ENCODE measurements around the gene TNFRSF25. TPM values are rescaled to one million over a fixed set of nuclear protein-coding genes. Genes with fewer than 3 reads are reported as not detected.

The TNFRSF25 gene, protein sequence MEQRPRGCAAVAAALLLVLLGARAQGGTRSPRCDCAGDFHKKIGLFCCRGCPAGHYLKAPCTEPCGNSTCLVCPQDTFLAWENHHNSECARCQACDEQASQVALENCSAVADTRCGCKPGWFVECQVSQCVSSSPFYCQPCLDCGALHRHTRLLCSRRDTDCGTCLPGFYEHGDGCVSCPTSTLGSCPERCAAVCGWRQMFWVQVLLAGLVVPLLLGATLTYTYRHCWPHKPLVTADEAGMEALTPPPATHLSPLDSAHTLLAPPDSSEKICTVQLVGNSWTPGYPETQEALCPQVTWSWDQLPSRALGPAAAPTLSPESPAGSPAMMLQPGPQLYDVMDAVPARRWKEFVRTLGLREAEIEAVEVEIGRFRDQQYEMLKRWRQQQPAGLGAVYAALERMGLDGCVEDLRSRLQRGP
- 10 to 100 TPM; 31.0 to 88.4 (median 61.5) TPM for total RNA-seq

DNA sequence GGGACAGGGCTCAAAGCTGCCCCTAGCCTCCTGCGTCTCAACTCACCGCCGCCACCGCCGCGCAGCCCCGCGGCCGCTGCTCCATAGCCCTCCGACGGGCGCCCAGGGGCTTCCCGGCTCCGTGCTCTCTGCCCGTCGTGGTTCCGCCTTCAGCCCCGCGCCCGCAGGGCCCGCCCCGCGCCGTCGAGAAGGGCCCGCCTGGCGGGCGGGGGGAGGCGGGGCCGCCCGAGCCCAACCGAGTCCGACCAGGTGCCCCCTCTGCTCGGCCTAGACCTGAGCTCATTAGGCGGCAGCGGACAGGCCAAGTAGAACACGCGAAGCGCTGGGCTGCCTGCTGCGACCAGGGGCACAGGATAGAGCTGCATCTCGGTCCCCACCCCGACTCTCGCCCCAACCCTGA, at the start of gene TNFRSF25:
TNFRSF25 (minus strand) TSS at position 151 of the 400 bp plus-strand sequence; CDS start at position 85, 66 bp downstream.
- TF ChIP-seq, protein P1, sequence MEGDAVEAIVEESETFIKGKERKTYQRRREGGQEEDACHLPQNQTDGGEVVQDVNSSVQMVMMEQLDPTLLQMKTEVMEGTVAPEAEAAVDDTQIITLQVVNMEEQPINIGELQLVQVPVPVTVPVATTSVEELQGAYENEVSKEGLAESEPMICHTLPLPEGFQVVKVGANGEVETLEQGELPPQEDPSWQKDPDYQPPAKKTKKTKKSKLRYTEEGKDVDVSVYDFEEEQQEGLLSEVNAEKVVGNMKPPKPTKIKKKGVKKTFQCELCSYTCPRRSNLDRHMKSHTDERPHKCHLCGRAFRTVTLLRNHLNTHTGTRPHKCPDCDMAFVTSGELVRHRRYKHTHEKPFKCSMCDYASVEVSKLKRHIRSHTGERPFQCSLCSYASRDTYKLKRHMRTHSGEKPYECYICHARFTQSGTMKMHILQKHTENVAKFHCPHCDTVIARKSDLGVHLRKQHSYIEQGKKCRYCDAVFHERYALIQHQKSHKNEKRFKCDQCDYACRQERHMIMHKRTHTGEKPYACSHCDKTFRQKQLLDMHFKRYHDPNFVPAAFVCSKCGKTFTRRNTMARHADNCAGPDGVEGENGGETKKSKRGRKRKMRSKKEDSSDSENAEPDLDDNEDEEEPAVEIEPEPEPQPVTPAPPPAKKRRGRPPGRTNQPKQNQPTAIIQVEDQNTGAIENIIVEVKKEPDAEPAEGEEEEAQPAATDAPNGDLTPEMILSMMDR (IDR thresholded peaks at IDR 0.05): no peak
- TF ChIP-seq POLR2A (IDR thresholded peaks at IDR 0.05): no peak
- no peaks in the 10 kb centered on the region for H3K9me3 ChIP-seq
- peaks cover 0 to 25% (median 2%) of the 10 kb centered on the region in 4 donors for H3K4me1 ChIP-seq
- peaks cover 0 to 40% (median 0%) of the 10 kb centered on the region in 3 donors for H3K36me3 ChIP-seq
- peak within 1 kb of the TSS; percentile 30 to 51 (median 41) for H3K4me3 ChIP-seq
- H3K27me3 ChIP-seq: no peaks in the 10 kb centered on the region
- no peak for DNase-seq
- peak within 1 kb of the TSS; percentile 30 to 70 (median 42) for H3K27ac ChIP-seq

DNA sequence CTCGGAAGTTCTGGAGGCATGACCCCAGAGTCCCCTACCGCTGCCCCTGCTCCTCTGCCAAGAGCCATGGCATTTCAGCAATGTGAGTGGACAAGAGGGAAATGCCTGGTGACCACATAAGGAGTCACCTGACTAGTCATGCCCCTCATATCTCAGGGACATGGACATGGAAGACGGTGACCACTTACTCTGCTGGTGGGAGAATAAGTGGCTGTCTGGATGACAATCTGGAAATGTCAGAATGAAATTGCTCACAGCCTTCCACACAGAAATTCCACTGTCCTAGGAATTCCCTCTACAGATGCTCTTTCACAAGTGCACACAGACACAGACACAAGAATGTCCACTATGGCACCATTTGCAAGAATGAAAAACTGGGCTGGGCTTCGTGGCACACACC, 49.8 kb upstream of the TNFRSF25 start:
- H3K4me3 ChIP-seq: no peak overlapping the region
- no peak for DNase-seq
- TF ChIP-seq, protein P1 (IDR thresholded peaks at IDR 0.05): no peak
- TF ChIP-seq POLR2A (IDR thresholded peaks at IDR 0.05): no peak
- no peaks in the 10 kb centered on the region for H3K36me3 ChIP-seq
- no peaks in the 10 kb centered on the region for H3K27me3 ChIP-seq
- H3K27ac ChIP-seq: no peak overlapping the region
- H3K4me1 ChIP-seq: no peaks in the 10 kb centered on the region
- no peaks in the 10 kb centered on the region for H3K9me3 ChIP-seq

DNA sequence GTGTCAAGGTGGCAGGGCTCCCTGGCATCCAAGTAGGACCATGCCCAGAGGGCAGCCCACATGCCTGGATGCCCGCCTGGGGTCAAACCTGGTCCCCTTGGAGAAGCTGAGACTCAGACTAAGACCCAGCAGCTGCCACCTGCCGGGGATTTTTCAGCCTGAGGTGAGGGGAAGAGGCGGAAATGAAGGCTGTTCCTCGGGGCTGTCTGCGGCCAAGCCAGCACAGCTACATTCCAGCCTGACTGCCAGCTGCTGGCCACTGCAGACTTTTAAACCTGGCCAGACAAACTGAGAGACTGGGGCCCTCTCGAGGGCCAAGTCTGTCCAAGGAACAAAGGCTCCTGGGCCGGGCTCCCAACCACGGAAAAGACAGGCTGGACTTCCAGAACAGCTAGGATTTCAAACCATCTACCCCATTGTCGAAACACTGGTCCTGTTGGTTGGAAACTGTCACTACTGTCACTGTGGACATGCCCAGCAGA, 47.4 kb upstream of the TNFRSF25 start:
- no peaks in the 10 kb centered on the region for H3K27me3 ChIP-seq
- no peaks in the 10 kb centered on the region for H3K36me3 ChIP-seq
- DNase-seq: no peak
- H3K9me3 ChIP-seq: no peaks in the 10 kb centered on the region
- no peaks in the 10 kb centered on the region for H3K4me1 ChIP-seq
- TF ChIP-seq, protein P1 (IDR thresholded peaks at IDR 0.05): no peak
- no peak for TF ChIP-seq POLR2A (IDR thresholded peaks at IDR 0.05)
- no peak overlapping the region for H3K27ac ChIP-seq
- H3K4me3 ChIP-seq: no peak overlapping the region

DNA sequence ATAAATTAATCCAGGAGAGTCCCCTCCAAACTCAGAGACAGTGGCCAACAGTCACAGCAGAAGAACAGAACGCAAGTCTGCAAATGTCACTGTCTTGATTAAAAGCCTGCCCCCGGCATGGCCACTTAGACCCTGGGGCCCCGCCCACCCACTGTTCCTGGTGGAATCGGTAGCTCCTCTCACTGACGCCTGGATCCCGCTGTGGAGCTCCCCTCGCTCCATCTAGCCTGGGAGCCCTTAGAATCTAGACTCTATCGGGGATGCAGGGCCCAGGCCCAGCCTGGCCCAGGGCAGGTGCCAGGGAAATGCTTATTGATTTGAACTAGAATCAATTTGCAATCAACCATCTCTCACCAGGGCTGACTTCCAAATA, 46.9 kb upstream of the TNFRSF25 start:
- H3K4me3 ChIP-seq: no peak overlapping the region
- H3K27me3 ChIP-seq: no peaks in the 10 kb centered on the region
- no peak overlapping the region for H3K27ac ChIP-seq
- no peaks in the 10 kb centered on the region for H3K36me3 ChIP-seq
- DNase-seq: no peak
- TF ChIP-seq, protein P1 (IDR thresholded peaks at IDR 0.05): no peak
- TF ChIP-seq POLR2A (IDR thresholded peaks at IDR 0.05): no peak
- no peaks in the 10 kb centered on the region for H3K4me1 ChIP-seq
- no peaks in the 10 kb centered on the region for H3K9me3 ChIP-seq

DNA sequence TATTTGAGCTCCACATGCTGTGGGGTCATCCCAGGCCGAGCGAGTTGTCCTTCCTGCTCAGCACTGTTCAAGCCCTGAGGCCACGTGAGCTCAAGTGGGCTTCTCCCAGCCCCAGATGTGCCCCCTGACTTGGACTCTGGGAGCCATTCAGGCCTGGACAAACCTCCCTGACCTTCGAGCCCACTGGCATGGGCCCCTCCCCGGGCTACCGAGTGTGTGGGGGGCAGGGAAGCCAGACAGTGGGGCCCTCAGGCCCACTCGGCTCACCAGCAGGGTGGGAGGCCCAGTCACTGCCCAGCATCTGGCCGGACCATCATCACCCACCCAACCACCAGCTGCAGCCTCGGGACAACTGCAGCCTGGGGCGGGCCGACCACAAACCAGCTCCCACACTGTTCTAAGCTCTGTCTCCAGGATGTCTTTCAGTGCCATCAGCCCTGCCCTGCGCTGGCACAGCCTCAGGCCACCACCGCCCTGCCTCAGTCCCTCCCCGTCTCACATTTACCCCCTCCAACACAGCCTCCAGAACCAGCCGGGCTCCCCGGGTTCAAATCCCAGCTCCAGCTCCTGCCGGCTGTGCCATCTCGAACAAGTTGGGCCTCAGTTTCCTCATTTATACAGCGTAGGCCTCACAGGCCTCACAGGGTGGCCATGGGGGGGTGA, 46.4 kb upstream of the TNFRSF25 start:
- no peaks in the 10 kb centered on the region for H3K4me1 ChIP-seq
- no peak overlapping the region for H3K27ac ChIP-seq
- no peaks in the 10 kb centered on the region for H3K27me3 ChIP-seq
- DNase-seq: no peak
- no peak overlapping the region for H3K4me3 ChIP-seq
- no peaks in the 10 kb centered on the region for H3K9me3 ChIP-seq
- H3K36me3 ChIP-seq: no peaks in the 10 kb centered on the region
- no peak for TF ChIP-seq POLR2A (IDR thresholded peaks at IDR 0.05)
- TF ChIP-seq, protein P1 (IDR thresholded peaks at IDR 0.05): no peak
